ENCODE data around the gene NCKAP5L.
A peak's percentile ranks its signal among the peaks of the same experiment; 100 is the strongest.
"Not testable (repeated sequence)": the region's sequence is repeated elsewhere in the genome, so short reads cannot be mapped to it uniquely, and the experiment has no call there.

NCKAP5L gene

GRCh38 chr12:49784756-49785409 is 43.3 kb downstream of the NCKAP5L start:
- FAIRE-seq: no peak
- TF ChIP-seq POLR2A (IDR thresholded peaks at IDR 0.05; ENCODE audit: low read depth, low read length): no peak
- TF ChIP-seq POLR2AphosphoS5 (IDR thresholded peaks at IDR 0.05; ENCODE audit: low read depth, low read length): no peak
- TF ChIP-seq TAF1 (IDR thresholded peaks at IDR 0.05; ENCODE audit: borderline replicate concordance, low read depth, low read length): no peak
- no peak for DNase-seq (ENCODE audit: insufficient read length)

GRCh38 chr12:49783917-49784676 is 44.1 kb downstream of the NCKAP5L start:
- FAIRE-seq (no peak), DNase-seq (ENCODE audit: insufficient read length) (no peak)
- TF ChIP-seq TAF1 (IDR thresholded peaks at IDR 0.05; ENCODE audit: borderline replicate concordance, low read depth, low read length) (no peak), POLR2A (IDR thresholded peaks at IDR 0.05; ENCODE audit: low read depth, low read length) (no peak), POLR2AphosphoS5 (IDR thresholded peaks at IDR 0.05; ENCODE audit: low read depth, low read length) (no peak)

- DNase-seq (ENCODE audit: insufficient read length); FAIRE-seq: not testable (repeated sequence)
Observed at GRCh38 chr12:49780914-49781313, 47.3 kb downstream of the NCKAP5L start.

- TF ChIP-seq POLR2A (IDR thresholded peaks at IDR 0.05; ENCODE audit: low read depth, low read length) (no peak), TAF1 (IDR thresholded peaks at IDR 0.05; ENCODE audit: borderline replicate concordance, low read depth, low read length) (no peak), POLR2AphosphoS5 (IDR thresholded peaks at IDR 0.05; ENCODE audit: low read depth, low read length) (no peak)
- no peak for FAIRE-seq
- DNase-seq (ENCODE audit: insufficient read length): no peak
Observed at GRCh38 chr12:49779581-49779980, 48.6 kb downstream of the NCKAP5L start.

- DNase-seq (ENCODE audit: insufficient read length) (no peak), FAIRE-seq (peak; percentile 89)
- no peak for TF ChIP-seq TAF1 (IDR thresholded peaks at IDR 0.05; ENCODE audit: borderline replicate concordance, low read depth, low read length)
- TF ChIP-seq POLR2AphosphoS5 (IDR thresholded peaks at IDR 0.05; ENCODE audit: low read depth, low read length): no peak
- no peak for TF ChIP-seq POLR2A (IDR thresholded peaks at IDR 0.05; ENCODE audit: low read depth, low read length)
Observed at GRCh38 chr12:49777800-49778748, 50.1 kb downstream of the NCKAP5L start.

- FAIRE-seq (no peak), DNase-seq (ENCODE audit: insufficient read length) (no peak)
- TF ChIP-seq POLR2AphosphoS5 (IDR thresholded peaks at IDR 0.05; ENCODE audit: low read depth, low read length) (no peak), POLR2A (IDR thresholded peaks at IDR 0.05; ENCODE audit: low read depth, low read length) (no peak), TAF1 (IDR thresholded peaks at IDR 0.05; ENCODE audit: borderline replicate concordance, low read depth, low read length) (no peak)
Observed at GRCh38 chr12:49777341-49777740, 50.9 kb downstream of the NCKAP5L start.

- TF ChIP-seq POLR2AphosphoS5 (IDR thresholded peaks at IDR 0.05; ENCODE audit: low read depth, low read length) (no peak), POLR2A (IDR thresholded peaks at IDR 0.05; ENCODE audit: low read depth, low read length) (no peak), TAF1 (IDR thresholded peaks at IDR 0.05; ENCODE audit: borderline replicate concordance, low read depth, low read length) (no peak)
- DNase-seq (ENCODE audit: insufficient read length) (no peak), FAIRE-seq (no peak)
Observed at GRCh38 chr12:49776858-49777257, 51.4 kb downstream of the NCKAP5L start.

GRCh38 chr12:49776413-49776812 is 51.8 kb downstream of the NCKAP5L start:
- TF ChIP-seq POLR2A (IDR thresholded peaks at IDR 0.05; ENCODE audit: low read depth, low read length) (no peak), POLR2AphosphoS5 (IDR thresholded peaks at IDR 0.05; ENCODE audit: low read depth, low read length) (no peak), TAF1 (IDR thresholded peaks at IDR 0.05; ENCODE audit: borderline replicate concordance, low read depth, low read length) (no peak)
- DNase-seq (ENCODE audit: insufficient read length) (no peak), FAIRE-seq (peak; percentile 94)

- not testable (repeated sequence) for FAIRE-seq; DNase-seq (ENCODE audit: insufficient read length)
Observed at GRCh38 chr12:49773102-49773501, 55.1 kb downstream of the NCKAP5L start.

GRCh38 chr12:49767333-49767732 is 60.9 kb downstream of the NCKAP5L start:
- no peak for FAIRE-seq
- DNase-seq (ENCODE audit: insufficient read length): no peak
- TF ChIP-seq TAF1 (IDR thresholded peaks at IDR 0.05; ENCODE audit: borderline replicate concordance, low read depth, low read length) (no peak), POLR2AphosphoS5 (IDR thresholded peaks at IDR 0.05; ENCODE audit: low read depth, low read length) (no peak), POLR2A (IDR thresholded peaks at IDR 0.05; ENCODE audit: low read depth, low read length) (no peak)

GRCh38 chr12:49766115-49766455 is 62.1 kb downstream of the NCKAP5L start:
- TF ChIP-seq POLR2AphosphoS5 (IDR thresholded peaks at IDR 0.05; ENCODE audit: low read depth, low read length): no peak
- no peak for TF ChIP-seq TAF1 (IDR thresholded peaks at IDR 0.05; ENCODE audit: borderline replicate concordance, low read depth, low read length)
- TF ChIP-seq POLR2A (IDR thresholded peaks at IDR 0.05; ENCODE audit: low read depth, low read length): no peak
- no peak for DNase-seq (ENCODE audit: insufficient read length)
- no peak for FAIRE-seq
